Measurements from ENCODE around the gene KCNJ8. TPM values are rescaled to one million over a fixed set of nuclear protein-coding genes. Genes with fewer than 3 reads are reported as not detected.
"Not testable (repeated sequence)": the region's sequence is repeated elsewhere in the genome, so short reads cannot be mapped to it uniquely, and the experiment has no call there.

The KCNJ8 gene
- total RNA-seq, 1 donor from 2014 or later = under 0.01 TPM

- FAIRE-seq = no peak
Measured at GRCh38 chr12:21795648-21796328, 21.3 kb upstream of the KCNJ8 start.

GRCh38 chr12:21794807-21795595 lies 20.5 kb upstream of the KCNJ8 start:
- not testable (repeated sequence) for FAIRE-seq; DNase-seq (ENCODE audit: low read depth); H3K36me3 ChIP-seq (ENCODE audit: control insufficient read depth, insufficient read depth, low read length); H3K4me3 ChIP-seq (ENCODE audit: low read depth, low read length); H3K27me3 ChIP-seq (ENCODE audit: control insufficient read depth, insufficient read depth, low read length)

More at GRCh38 chr12:21795648-21796328, 21.3 kb upstream of the KCNJ8 start:
- no peaks in the 10 kb centered on the region for H3K36me3 ChIP-seq (ENCODE audit: control insufficient read depth, insufficient read depth, low read length)
- no peaks in the 10 kb centered on the region for H3K27me3 ChIP-seq (ENCODE audit: control insufficient read depth, insufficient read depth, low read length)
- no peak for TF ChIP-seq CTCF (IDR thresholded peaks at IDR 0.05; ENCODE audit: insufficient read depth, low read length, severe bottlenecking)
- no peak for DNase-seq (ENCODE audit: low read depth)
- no peak overlapping the region for H3K4me3 ChIP-seq (ENCODE audit: low read depth, low read length)

- H3K27me3 ChIP-seq (ENCODE audit: control insufficient read depth, insufficient read depth, low read length); H3K36me3 ChIP-seq (ENCODE audit: control insufficient read depth, insufficient read depth, low read length); DNase-seq (ENCODE audit: low read depth); FAIRE-seq; H3K4me3 ChIP-seq (ENCODE audit: low read depth, low read length): not testable (repeated sequence)
Measured at GRCh38 chr12:21789687-21790086, 15.2 kb upstream of the KCNJ8 start.

GRCh38 chr12:21788089-21788983 lies 13.8 kb upstream of the KCNJ8 start:
- DNase-seq (ENCODE audit: low read depth) (no peak), FAIRE-seq (no peak)
- no peak for TF ChIP-seq CTCF (IDR thresholded peaks at IDR 0.05; ENCODE audit: insufficient read depth, low read length, severe bottlenecking)
- Histone ChIP-seq H3K4me3 (ENCODE audit: low read depth, low read length) (no peak overlapping the region), H3K27me3 (ENCODE audit: control insufficient read depth, insufficient read depth, low read length) (no peaks in the 10 kb centered on the region), H3K36me3 (ENCODE audit: control insufficient read depth, insufficient read depth, low read length) (no peaks in the 10 kb centered on the region)

- no peaks in the 10 kb centered on the region for H3K27me3 ChIP-seq (ENCODE audit: control insufficient read depth, insufficient read depth, low read length)
- FAIRE-seq (no peak), DNase-seq (ENCODE audit: low read depth) (no peak)
Measured at GRCh38 chr12:21786041-21786531, 11.6 kb upstream of the KCNJ8 start.

GRCh38 chr12:21782723-21783122 lies 8.2 kb upstream of the KCNJ8 start:
- not testable (repeated sequence) for H3K27me3 ChIP-seq (ENCODE audit: control insufficient read depth, insufficient read depth, low read length); H3K36me3 ChIP-seq (ENCODE audit: control insufficient read depth, insufficient read depth, low read length); FAIRE-seq; DNase-seq (ENCODE audit: low read depth); H3K4me3 ChIP-seq (ENCODE audit: low read depth, low read length)

More at GRCh38 chr12:21786041-21786531, 11.6 kb upstream of the KCNJ8 start:
- H3K36me3 ChIP-seq (ENCODE audit: control insufficient read depth, insufficient read depth, low read length) = no peaks in the 10 kb centered on the region
- TF ChIP-seq CTCF (IDR thresholded peaks at IDR 0.05; ENCODE audit: insufficient read depth, low read length, severe bottlenecking) = no peak
- no peak overlapping the region for H3K4me3 ChIP-seq (ENCODE audit: low read depth, low read length)

GRCh38 chr12:21780786-21781185 lies 6.3 kb upstream of the KCNJ8 start:
- no peaks in the 10 kb centered on the region for H3K27me3 ChIP-seq (ENCODE audit: control insufficient read depth, insufficient read depth, low read length)

More at GRCh38 chr12:21780786-21781185, 6.3 kb upstream of the KCNJ8 start:
- FAIRE-seq (no peak), DNase-seq (ENCODE audit: low read depth) (peak; percentile 17)
- Histone ChIP-seq H3K4me3 (ENCODE audit: low read depth, low read length) (no peak overlapping the region), H3K36me3 (ENCODE audit: control insufficient read depth, insufficient read depth, low read length) (no peaks in the 10 kb centered on the region)
- no peak for TF ChIP-seq CTCF (IDR thresholded peaks at IDR 0.05; ENCODE audit: insufficient read depth, low read length, severe bottlenecking)
